Epithelial cell of proximal tubule (primary cell): ENCODE measurements around the gene RPTOR. TPM values are rescaled to one million over a fixed set of nuclear protein-coding genes. Genes with fewer than 3 reads are reported as not detected.
"Not testable (repeated sequence)": the region's sequence is repeated elsewhere in the genome, so short reads cannot be mapped to it uniquely, and the experiment has no call there.

Experiments
- DNase-seq: peaks from one replicate; pipeline ENCODE4 v3.0.0-alpha.2; 2011; ENCODE audit warnings: low read depth
- H3K4me3 ChIP-seq: 2 replicates; pipeline ENCODE4 v1.5.1; 2011; ENCODE audit warnings: low read depth, mild to moderate bottlenecking, low read length
- CTCF ChIP-seq: conservative IDR thresholded peaks from 2 replicates; pipeline ENCODE4 v1.5.1; 2012; ENCODE audit warnings: low read depth, mild to moderate bottlenecking, low read length
- total RNA-seq: library from RNA; depleted of rRNA; stranded (reverse); fragments of >200 nt; gene quantifications from 2 replicates; pipeline ENCODE4 v1.2.3, GENCODE V29; 2015

RPTOR gene
- total RNA-seq, 1 donor from 2014 or later, result 24.4 TPM

GRCh38 chr17:80812362-80813088, 267.9 kb downstream of the RPTOR start:
- DNase-seq, result no peak
- no peak overlapping the region for H3K4me3 ChIP-seq
- TF ChIP-seq CTCF, result no peak

- no peak for DNase-seq
- no peak for TF ChIP-seq CTCF
- no peak overlapping the region for H3K4me3 ChIP-seq
These were observed 268.7 kb downstream of the RPTOR start for GRCh38 chr17:80813318-80813717.

DNA sequence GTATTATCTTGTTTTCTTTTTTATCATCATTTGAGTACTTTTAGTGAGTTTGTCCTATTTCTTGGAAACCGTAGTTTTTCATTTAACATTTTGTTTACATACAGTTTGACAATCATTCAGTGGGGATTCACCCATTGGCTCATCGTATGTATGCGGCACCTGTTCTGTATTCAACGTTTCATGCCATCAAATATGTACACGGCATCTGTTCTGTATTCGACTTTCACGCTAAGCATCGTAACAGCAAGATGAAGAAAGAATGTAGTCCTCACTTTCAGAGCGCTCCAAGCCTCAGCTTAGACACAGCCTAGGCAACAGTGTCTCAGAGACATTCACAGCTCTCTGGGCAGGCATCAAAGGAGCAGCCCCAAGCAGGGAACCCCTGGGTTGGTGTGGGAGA, 269.9 kb downstream of the RPTOR start:
- H3K4me3 ChIP-seq, result no peak overlapping the region
- TF ChIP-seq CTCF, result no peak
- no peak for DNase-seq

- H3K4me3 ChIP-seq, result no peak overlapping the region
- DNase-seq, result no peak
- TF ChIP-seq CTCF, result no peak
These were observed 270.6 kb downstream of the RPTOR start for GRCh38 chr17:80815151-80815681.

DNA sequence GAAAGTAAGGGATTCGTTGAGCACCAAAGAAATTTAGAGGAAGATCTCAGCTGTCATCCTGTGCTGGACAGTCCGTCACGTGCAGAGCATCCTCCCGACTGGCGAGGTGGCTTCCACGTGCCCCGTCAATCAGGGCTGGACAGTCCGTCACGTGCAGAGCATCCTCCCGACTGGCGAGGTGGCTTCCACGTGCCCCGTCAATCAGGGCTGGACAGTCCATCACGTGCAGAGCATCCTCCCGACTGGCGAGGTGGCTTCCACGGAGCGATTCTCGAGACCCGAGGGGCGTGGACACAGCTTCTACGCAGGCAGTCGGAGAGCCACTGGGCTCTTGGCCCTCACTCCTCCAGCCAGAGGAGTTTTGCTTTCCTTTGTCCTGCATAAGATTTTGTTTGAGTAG, 271.1 kb downstream of the RPTOR start:
- H3K4me3 ChIP-seq, DNase-seq: not testable (repeated sequence)

- TF ChIP-seq CTCF, result no peak
- H3K4me3 ChIP-seq, result no peak overlapping the region
- no peak for DNase-seq
These were observed 271.8 kb downstream of the RPTOR start for GRCh38 chr17:80816241-80817103.

GRCh38 chr17:80817321-80817845, 272.7 kb downstream of the RPTOR start:
- no peak for DNase-seq
- no peak overlapping the region for H3K4me3 ChIP-seq
- no peak for TF ChIP-seq CTCF
